Neural cell (in vitro differentiated cells): ENCODE measurements around the gene KIRREL3. TPM values are rescaled to one million over a fixed set of nuclear protein-coding genes. Genes with fewer than 3 reads are reported as not detected.

Experiments
- H2AFZ ChIP-seq: fragments of 200-600, 300-800 bp; sonication (generic), shearing (Covaris generic); 2 replicates; pipeline ENCODE4 v1.6.0; 2014; ENCODE audit warnings: low read depth, mild to moderate bottlenecking, antibody characterized with exemption, low read length, moderate library complexity
- H3F3A ChIP-seq: fragments of 200-600 bp; shearing (Covaris generic); 2 replicates; pipeline ENCODE4 v1.6.1; 2016; ENCODE audit warnings: mild to moderate bottlenecking, moderate library complexity, mixed read lengths, antibody characterized with exemption, low read length; ENCODE audit not compliant: insufficient read depth, poor library complexity, severe bottlenecking
- H3K27ac ChIP-seq: fragments of 200-600, 300-800 bp; sonication (generic), shearing (Covaris generic); 2 replicates; pipeline ENCODE4 v1.5.1; 2014; ENCODE audit warnings: mild to moderate bottlenecking, low read length, moderate library complexity
- H3K27me3 ChIP-seq: fragments of 300-800, 200-600 bp; sonication (generic), shearing (Covaris generic); 2 replicates; pipeline ENCODE4 v1.6.0; 2014; ENCODE audit warnings: mild to moderate bottlenecking, low read depth, low read length, moderate library complexity; ENCODE audit not compliant: insufficient read depth
- H3K36me3 ChIP-seq: fragments of 300-800, 200-600 bp; sonication (generic), shearing (Covaris generic); 2 replicates; pipeline ENCODE4 v1.5.1; 2014; ENCODE audit warnings: mild to moderate bottlenecking, antibody characterized with exemption, low read length, moderate library complexity; ENCODE audit not compliant: insufficient read depth
- H3K4me2 ChIP-seq: fragments of 300-800, 200-600 bp; sonication (generic), shearing (Covaris generic); 2 replicates; pipeline ENCODE4 v1.6.0; 2014; ENCODE audit warnings: mild to moderate bottlenecking, low read length
- H3K4me3 ChIP-seq: fragments of 300-800, 200-600 bp; sonication (generic), shearing (Covaris generic); 2 replicates; pipeline ENCODE4 v1.5.1; 2014; ENCODE audit warnings: mild to moderate bottlenecking, low read length, moderate library complexity
- H3K79me2 ChIP-seq: fragments of 200-600 bp; shearing (Covaris generic); replicated peaks from 2 replicates; pipeline ENCODE4 v1.6.0; 2014; ENCODE audit warnings: mild to moderate bottlenecking, low read length, moderate library complexity; ENCODE audit not compliant: insufficient read depth
- H3K9ac ChIP-seq: fragments of 300-800, 200-600 bp; sonication (generic), shearing (Covaris generic); 2 replicates; pipeline ENCODE4 v1.6.1; 2016; ENCODE audit warnings: mild to moderate bottlenecking, low read length, mixed read lengths
- H3K9me2 ChIP-seq: fragments of 200-600 bp; shearing (Covaris generic); 2 replicates; pipeline ENCODE4 v1.6.1; 2016; ENCODE audit warnings: mild to moderate bottlenecking, low read length, mixed read lengths; ENCODE audit not compliant: insufficient read depth
- H3K9me3 ChIP-seq: fragments of 200-600, 300-800 bp; sonication (generic), shearing (Covaris generic); 2 replicates; pipeline ENCODE4 v1.6.1; 2016; ENCODE audit warnings: mild to moderate bottlenecking, mixed run types, low read length, moderate library complexity, mixed read lengths
- H4K20me1 ChIP-seq: fragments of 200-600 bp; shearing (Covaris generic); 2 replicates; pipeline ENCODE4 v1.6.1; 2016; ENCODE audit warnings: mild to moderate bottlenecking, mixed run types; ENCODE audit not compliant: insufficient read depth
- EP300 ChIP-seq: fragments of 450-650 bp; conservative IDR thresholded peaks from 2 replicates; pipeline ENCODE4 v1.6.1; 2014; ENCODE audit warnings: antibody characterized with exemption, mild to moderate bottlenecking, moderate library complexity; ENCODE audit not compliant: poor library complexity, severe bottlenecking
- EZH2 ChIP-seq: fragments of 200-600, 300-800 bp; shearing (Covaris generic), sonication (generic); IDR thresholded peaks from 2 replicates; pipeline ENCODE4 v1.6.1; 2014; ENCODE audit warnings: antibody characterized with exemption, low read length, borderline replicate concordance, mild to moderate bottlenecking; ENCODE audit not compliant: insufficient read depth, poor library complexity, severe bottlenecking
- MXI1 ChIP-seq: fragments of 450-650 bp; conservative IDR thresholded peaks from 2 replicates; pipeline ENCODE4 v1.6.1; 2014; ENCODE audit warnings: antibody characterized with exemption, mild to moderate bottlenecking; ENCODE audit not compliant: poor library complexity, severe bottlenecking
- POLR2AphosphoS5 ChIP-seq: IDR thresholded peaks from 2 replicates; pipeline ENCODE4 v1.6.1; 2012
- RAD21 ChIP-seq: fragments of 450-650 bp; conservative IDR thresholded peaks from 2 replicates; pipeline ENCODE4 v1.6.1; 2014; ENCODE audit warnings: antibody characterized with exemption, mild to moderate bottlenecking, moderate library complexity
- SMC3 ChIP-seq: fragments of 450-650 bp; conservative IDR thresholded peaks from 2 replicates; pipeline ENCODE4 v1.6.1; 2014; ENCODE audit warnings: antibody characterized with exemption, mild to moderate bottlenecking, moderate library complexity; ENCODE audit not compliant: poor library complexity
- TAF1 ChIP-seq: IDR thresholded peaks from 2 replicates; pipeline ENCODE4 v1.6.1; 2012; ENCODE audit warnings: low read depth
- polyA plus RNA-seq: library from polyadenylated mRNA; depleted of rRNA; stranded (reverse); fragments of >200 nt; gene quantifications from 2 replicates; pipeline ENCODE4 v1.2.3, GENCODE V29; 2014
- TF ChIP-seq, protein P1 (sequence below): IDR thresholded peaks from 2 replicates; pipeline ENCODE4 v1.6.1; 2012; ENCODE audit warnings: borderline replicate concordance
- TF ChIP-seq, protein P2 (sequence below): fragments of 450-650 bp; IDR thresholded peaks from 2 replicates; pipeline ENCODE4 v1.5.1; 2014; ENCODE audit warnings: antibody characterized with exemption, mild to moderate bottlenecking, moderate library complexity; ENCODE audit not compliant: poor library complexity, severe bottlenecking

Gene KIRREL3
- polyA plus RNA-seq, 1 donor from 2014 or later: 23.8 TPM

DNA sequence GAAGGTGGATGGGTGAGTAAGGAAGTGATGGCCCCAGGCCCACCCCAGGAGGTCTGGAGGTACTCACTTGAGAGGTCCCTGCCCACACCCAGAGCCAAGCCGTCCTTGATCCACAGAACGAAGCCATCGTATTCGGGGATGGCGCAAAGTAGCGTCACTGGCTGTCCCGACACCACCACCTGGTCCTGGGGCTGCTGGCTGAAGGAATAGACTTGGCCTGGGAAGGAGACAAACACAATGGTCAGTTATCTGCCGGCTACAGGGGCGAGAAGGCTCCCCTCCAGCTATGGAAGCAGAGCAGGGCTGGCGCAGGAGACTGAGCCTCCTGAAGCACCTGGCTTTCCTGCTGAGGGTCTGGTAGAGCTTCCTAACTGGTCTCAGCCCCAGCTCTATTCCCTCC is 474.1 kb downstream of the KIRREL3 start:
- H3K4me3 ChIP-seq: no peak overlapping the region
- no peaks in the 10 kb centered on the region for H3K9me2 ChIP-seq
- no peaks in the 10 kb centered on the region for H4K20me1 ChIP-seq

DNA sequence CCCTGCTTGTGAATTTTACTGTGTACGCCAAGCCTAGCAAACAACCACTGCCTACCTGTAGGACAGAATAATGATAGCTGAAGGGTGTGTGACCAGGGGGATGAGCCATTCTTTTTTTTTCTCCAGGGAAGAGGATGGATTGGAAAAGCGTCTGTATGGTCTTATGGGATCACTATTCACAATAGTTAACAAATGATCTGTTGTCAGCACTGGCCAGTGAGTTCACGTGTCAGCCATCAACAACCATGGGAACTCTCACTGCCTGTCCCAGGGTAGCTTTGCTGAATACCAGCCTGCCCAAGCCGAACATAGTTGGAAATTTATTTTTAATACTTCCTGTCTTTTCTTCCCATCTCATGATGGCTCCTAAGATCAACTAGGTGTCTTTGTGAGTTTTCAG is 474.9 kb downstream of the KIRREL3 start:
- no peak overlapping the region for H3K27ac ChIP-seq
- H3K9me2 ChIP-seq: no peaks in the 10 kb centered on the region
- H3K4me3 ChIP-seq: no peak overlapping the region
- no peak overlapping the region for H2AFZ ChIP-seq
- H3K36me3 ChIP-seq: no peaks in the 10 kb centered on the region
- TF ChIP-seq TAF1 (no peak), EP300 (no peak), EZH2 (no peak), MXI1 (no peak), RAD21 (no peak), SMC3 (no peak), POLR2AphosphoS5 (no peak)
- TF ChIP-seq, protein P1, sequence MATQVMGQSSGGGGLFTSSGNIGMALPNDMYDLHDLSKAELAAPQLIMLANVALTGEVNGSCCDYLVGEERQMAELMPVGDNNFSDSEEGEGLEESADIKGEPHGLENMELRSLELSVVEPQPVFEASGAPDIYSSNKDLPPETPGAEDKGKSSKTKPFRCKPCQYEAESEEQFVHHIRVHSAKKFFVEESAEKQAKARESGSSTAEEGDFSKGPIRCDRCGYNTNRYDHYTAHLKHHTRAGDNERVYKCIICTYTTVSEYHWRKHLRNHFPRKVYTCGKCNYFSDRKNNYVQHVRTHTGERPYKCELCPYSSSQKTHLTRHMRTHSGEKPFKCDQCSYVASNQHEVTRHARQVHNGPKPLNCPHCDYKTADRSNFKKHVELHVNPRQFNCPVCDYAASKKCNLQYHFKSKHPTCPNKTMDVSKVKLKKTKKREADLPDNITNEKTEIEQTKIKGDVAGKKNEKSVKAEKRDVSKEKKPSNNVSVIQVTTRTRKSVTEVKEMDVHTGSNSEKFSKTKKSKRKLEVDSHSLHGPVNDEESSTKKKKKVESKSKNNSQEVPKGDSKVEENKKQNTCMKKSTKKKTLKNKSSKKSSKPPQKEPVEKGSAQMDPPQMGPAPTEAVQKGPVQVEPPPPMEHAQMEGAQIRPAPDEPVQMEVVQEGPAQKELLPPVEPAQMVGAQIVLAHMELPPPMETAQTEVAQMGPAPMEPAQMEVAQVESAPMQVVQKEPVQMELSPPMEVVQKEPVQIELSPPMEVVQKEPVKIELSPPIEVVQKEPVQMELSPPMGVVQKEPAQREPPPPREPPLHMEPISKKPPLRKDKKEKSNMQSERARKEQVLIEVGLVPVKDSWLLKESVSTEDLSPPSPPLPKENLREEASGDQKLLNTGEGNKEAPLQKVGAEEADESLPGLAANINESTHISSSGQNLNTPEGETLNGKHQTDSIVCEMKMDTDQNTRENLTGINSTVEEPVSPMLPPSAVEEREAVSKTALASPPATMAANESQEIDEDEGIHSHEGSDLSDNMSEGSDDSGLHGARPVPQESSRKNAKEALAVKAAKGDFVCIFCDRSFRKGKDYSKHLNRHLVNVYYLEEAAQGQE: no peak
- TF ChIP-seq, protein P2, sequence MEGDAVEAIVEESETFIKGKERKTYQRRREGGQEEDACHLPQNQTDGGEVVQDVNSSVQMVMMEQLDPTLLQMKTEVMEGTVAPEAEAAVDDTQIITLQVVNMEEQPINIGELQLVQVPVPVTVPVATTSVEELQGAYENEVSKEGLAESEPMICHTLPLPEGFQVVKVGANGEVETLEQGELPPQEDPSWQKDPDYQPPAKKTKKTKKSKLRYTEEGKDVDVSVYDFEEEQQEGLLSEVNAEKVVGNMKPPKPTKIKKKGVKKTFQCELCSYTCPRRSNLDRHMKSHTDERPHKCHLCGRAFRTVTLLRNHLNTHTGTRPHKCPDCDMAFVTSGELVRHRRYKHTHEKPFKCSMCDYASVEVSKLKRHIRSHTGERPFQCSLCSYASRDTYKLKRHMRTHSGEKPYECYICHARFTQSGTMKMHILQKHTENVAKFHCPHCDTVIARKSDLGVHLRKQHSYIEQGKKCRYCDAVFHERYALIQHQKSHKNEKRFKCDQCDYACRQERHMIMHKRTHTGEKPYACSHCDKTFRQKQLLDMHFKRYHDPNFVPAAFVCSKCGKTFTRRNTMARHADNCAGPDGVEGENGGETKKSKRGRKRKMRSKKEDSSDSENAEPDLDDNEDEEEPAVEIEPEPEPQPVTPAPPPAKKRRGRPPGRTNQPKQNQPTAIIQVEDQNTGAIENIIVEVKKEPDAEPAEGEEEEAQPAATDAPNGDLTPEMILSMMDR: no peak
- no peak overlapping the region for H3K4me2 ChIP-seq
- no peaks in the 10 kb centered on the region for H4K20me1 ChIP-seq
- H3K79me2 ChIP-seq: no peaks in the 10 kb centered on the region
- no peaks in the 10 kb centered on the region for H3K27me3 ChIP-seq
- no peaks in the 10 kb centered on the region for H3F3A ChIP-seq
- no peaks in the 10 kb centered on the region for H3K9me3 ChIP-seq
- H3K9ac ChIP-seq: no peak overlapping the region

More for the DNA sequence above, 474.1 kb downstream of the KIRREL3 start:
- Histone ChIP-seq H3K27me3 (no peaks in the 10 kb centered on the region), H3K79me2 (no peaks in the 10 kb centered on the region), H3K9me3 (no peaks in the 10 kb centered on the region), H3K36me3 (no peaks in the 10 kb centered on the region), H3K27ac (no peak overlapping the region), H3K9ac (no peak overlapping the region), H3F3A (no peaks in the 10 kb centered on the region), H2AFZ (no peak overlapping the region), H3K4me2 (no peak overlapping the region)
- TF ChIP-seq MXI1 (no peak), EP300 (no peak), TAF1 (no peak), EZH2 (no peak), SMC3 (no peak), POLR2AphosphoS5 (no peak), RAD21 (no peak)
- TF ChIP-seq, protein P1: no peak
- TF ChIP-seq, protein P2: no peak
